SK-N-SH (cell line): ENCODE results near the gene TPD52L2. TPM values are rescaled to one million over a fixed set of nuclear protein-coding genes. Genes with fewer than 3 reads are reported as not detected.

Source experiments
- CTCF ChIA-PET: fragments of 300-600, 350-600 bp; formaldehyde crosslinking; extraction: SDS; loops from one replicate; lab custom pipeline; 2021; lab: Yijun Ruan, JAX
- POLR2A ChIA-PET: fragments of 350-600 bp; sonication (Branson Sonifier 250); formaldehyde crosslinking; extraction: SDS; loops from one replicate; lab custom pipeline; 2020; ENCODE audit warnings: antibody characterized with exemption, inconsistent platforms; lab: Yijun Ruan, JAX
- DNase-seq: peaks from one replicate; pipeline ENCODE4 v3.0.0; 2012
- H2AFZ ChIP-seq: fragments of 200-600 bp; sonication (generic); 2 replicates; pipeline ENCODE4 v1.8.1; 2016; ENCODE audit warnings: antibody characterized with exemption, mild to moderate bottlenecking, low read depth
- H3F3A ChIP-seq: fragments of 200-600 bp; sonication (generic); replicated peaks from 2 replicates; pipeline ENCODE3; 2016; ENCODE audit warnings: antibody characterized with exemption, mild to moderate bottlenecking; ENCODE audit not compliant: insufficient read depth
- H3K27ac ChIP-seq, 2 experiments: fragments of 200-500 bp in 1 of 2; fragments of 200-600 bp in 1 of 2; sonication (Bioruptor generic) in 1 of 2; sonication (generic), shearing (Covaris generic) in 1 of 2; 2 replicates each; pipeline versions ENCODE4 v1.5.1 to v1.6.1; 2014 to 2016; ENCODE audit warnings: low read depth in 2 of 2, inconsistent platforms in 1 of 2, low read length in 1 of 2, mild to moderate bottlenecking in 1 of 2, mixed read lengths in 1 of 2
- H3K27me3 ChIP-seq: fragments of 200-600 bp; sonication (generic), shearing (Covaris generic); 2 replicates; pipeline ENCODE4 v1.6.1; 2016; ENCODE audit warnings: mixed run types; ENCODE audit not compliant: insufficient read depth
- H3K36me3 ChIP-seq, 2 experiments: fragments of 200-500 bp in 1 of 2; fragments of 200-600 bp in 1 of 2; sonication (Bioruptor generic) in 1 of 2; sonication (generic) in 1 of 2; replicated peaks in 1 of 2; 2 replicates each; pipeline versions ENCODE3 to v1.5.1; 2014 to 2016; ENCODE audit warnings: low read length in 1 of 2, mild to moderate bottlenecking in 1 of 2; ENCODE audit not compliant: insufficient read depth in 2 of 2, control insufficient read depth in 1 of 2
- H3K4me1 ChIP-seq, 2 experiments: fragments of 200-500 bp in 1 of 2; fragments of 200-600 bp in 1 of 2; sonication (Bioruptor generic) in 1 of 2; sonication (generic), shearing (Covaris generic) in 1 of 2; 2 replicates each; pipeline versions ENCODE4 v1.5.1 to v1.6.1; 2014 to 2016; ENCODE audit warnings: low read depth in 1 of 2, low read length in 1 of 2, mixed run types in 1 of 2; ENCODE audit not compliant: insufficient read depth in 2 of 2, control insufficient read depth in 1 of 2
- H3K4me2 ChIP-seq: fragments of 200-600 bp; sonication (generic), shearing (Covaris generic); 2 replicates; pipeline ENCODE4 v1.6.1; 2017; ENCODE audit warnings: mixed run types
- H3K4me3 ChIP-seq, 2 experiments: fragments of 200-500 bp in 1 of 2; fragments of 200-600 bp in 1 of 2; sonication (Bioruptor generic) in 1 of 2; sonication (generic), shearing (Covaris generic) in 1 of 2; 2 replicates each; pipeline versions ENCODE4 v1.5.1 to v1.8.1; 2014 to 2016; ENCODE audit warnings: low read depth in 2 of 2, inconsistent platforms in 1 of 2, low read length in 1 of 2, mild to moderate bottlenecking in 1 of 2, mixed read lengths in 1 of 2, moderate library complexity in 1 of 2
- H3K79me2 ChIP-seq: fragments of 200-600 bp; sonication (generic); 2 replicates; pipeline ENCODE4 v1.8.1; 2017; ENCODE audit warnings: mild to moderate bottlenecking; ENCODE audit not compliant: insufficient read depth
- H3K9ac ChIP-seq: fragments of 200-600 bp; sonication (generic); 2 replicates; pipeline ENCODE4 v1.6.1; 2017; ENCODE audit warnings: mixed run types
- H3K9me2 ChIP-seq: fragments of 200-600 bp; sonication (generic); 2 replicates; pipeline ENCODE4 v1.6.1; 2017; ENCODE audit warnings: mixed run types
- H3K9me3 ChIP-seq: fragments of 200-600 bp; sonication (generic); 2 replicates; pipeline ENCODE4 v1.6.1; 2017; ENCODE audit warnings: mixed run types, mild to moderate bottlenecking, moderate library complexity
- H4K20me1 ChIP-seq: fragments of 200-600 bp; sonication (generic); 2 replicates; pipeline ENCODE4 v1.6.1; 2017; ENCODE audit warnings: mild to moderate bottlenecking, mixed run types; ENCODE audit not compliant: insufficient read depth
- ELF1 ChIP-seq: IDR thresholded peaks from 2 replicates; pipeline ENCODE4 v1.4.0; 2012
- EP300 ChIP-seq, 2 experiments: IDR thresholded peaks; 2 replicates each; pipeline versions ENCODE4 v1.4.0 to v1.6.1; 2012; ENCODE audit warnings: borderline replicate concordance in 1 of 2, low read depth in 1 of 2, low read length in 1 of 2
- EZH2phosphoT487 ChIP-seq: fragments of 200-600 bp; sonication (generic); IDR thresholded peaks from 2 replicates; pipeline ENCODE4 v1.6.1; 2017; ENCODE audit warnings: low read depth, mixed run types, mild to moderate bottlenecking, antibody characterized with exemption, moderate library complexity, borderline replicate concordance
- FOSL2 ChIP-seq: IDR thresholded peaks from 2 replicates; pipeline ENCODE4 v1.4.0; 2012; ENCODE audit warnings: low read depth, mild to moderate bottlenecking, moderate library complexity, borderline replicate concordance
- FOXM1 ChIP-seq: IDR thresholded peaks from 2 replicates; pipeline ENCODE4 v1.4.0; 2012; ENCODE audit warnings: low read depth, mild to moderate bottlenecking
- MEF2A ChIP-seq: IDR thresholded peaks from 2 replicates; pipeline ENCODE4 v1.4.0; 2012; ENCODE audit warnings: low read depth, borderline replicate concordance
- RAD21 ChIP-seq: IDR thresholded peaks from 2 replicates; pipeline ENCODE4 v1.6.1; 2012; ENCODE audit warnings: mild to moderate bottlenecking, low read length
- RCOR1 ChIP-seq: fragments of 150-350 bp; IDR thresholded peaks from 2 replicates; pipeline ENCODE4 v1.6.1; 2017; ENCODE audit warnings: antibody characterized with exemption, low read length
- RFX5 ChIP-seq: IDR thresholded peaks from 2 replicates; pipeline ENCODE4 v1.6.1; 2012; ENCODE audit warnings: mild to moderate bottlenecking, improper control_type of control experiment, low read length
- SIN3A ChIP-seq: IDR thresholded peaks from 2 replicates; pipeline ENCODE4 v1.6.1; 2012; ENCODE audit warnings: low read depth, mild to moderate bottlenecking, low read length, moderate library complexity, borderline replicate concordance
- SMC3 ChIP-seq: IDR thresholded peaks from 2 replicates; pipeline ENCODE4 v1.6.1; 2012; ENCODE audit warnings: low read depth, low read length, improper control_type of control experiment
- TAF1 ChIP-seq: IDR thresholded peaks from 2 replicates; pipeline ENCODE4 v1.6.1; 2012; ENCODE audit warnings: low read depth, mild to moderate bottlenecking, low read length, moderate library complexity, borderline replicate concordance
- TCF12 ChIP-seq: IDR thresholded peaks from 2 replicates; pipeline ENCODE4 v1.4.0; 2012
- TEAD4 ChIP-seq: IDR thresholded peaks from 2 replicates; pipeline ENCODE4 v1.4.0; 2012; ENCODE audit warnings: mild to moderate bottlenecking, borderline replicate concordance; ENCODE audit not compliant: insufficient read depth
- YY1 ChIP-seq: IDR thresholded peaks from 2 replicates; pipeline ENCODE4 v1.4.0; 2012; ENCODE audit warnings: low read depth, mild to moderate bottlenecking
- WGBS: methylation state at CpG from one replicate; pipeline ENCODE4 v1.1.6; 2017; ENCODE audit warnings: low lambda C conversion rate; 5-methylcytosine and 5-hydroxymethylcytosine counted together
- polyA plus RNA-seq, 3 experiments: library from polyadenylated mRNA; depleted of rRNA; stranded (reverse); fragments of >200 nt; gene quantifications; 2 replicates each; pipeline ENCODE4 v1.2.3, GENCODE V29; 2012
- TF ChIP-seq, protein P1 (sequence below): fragments of 150-350 bp; IDR thresholded peaks from 2 replicates; pipeline ENCODE4 v1.6.1; 2016; ENCODE audit warnings: mild to moderate bottlenecking, low read depth, low read length
- TF ChIP-seq, protein P2 (sequence below): IDR thresholded peaks from 2 replicates; pipeline ENCODE4; 2012
- TF ChIP-seq, protein P3 (sequence below): IDR thresholded peaks from 2 replicates; pipeline ENCODE4 v1.4.0; 2012; ENCODE audit warnings: low read depth

TPD52L2 gene
- polyA plus RNA-seq, 1 of the 3 experiments (the other 2 are of a cell fraction): 137 TPM

DNA sequence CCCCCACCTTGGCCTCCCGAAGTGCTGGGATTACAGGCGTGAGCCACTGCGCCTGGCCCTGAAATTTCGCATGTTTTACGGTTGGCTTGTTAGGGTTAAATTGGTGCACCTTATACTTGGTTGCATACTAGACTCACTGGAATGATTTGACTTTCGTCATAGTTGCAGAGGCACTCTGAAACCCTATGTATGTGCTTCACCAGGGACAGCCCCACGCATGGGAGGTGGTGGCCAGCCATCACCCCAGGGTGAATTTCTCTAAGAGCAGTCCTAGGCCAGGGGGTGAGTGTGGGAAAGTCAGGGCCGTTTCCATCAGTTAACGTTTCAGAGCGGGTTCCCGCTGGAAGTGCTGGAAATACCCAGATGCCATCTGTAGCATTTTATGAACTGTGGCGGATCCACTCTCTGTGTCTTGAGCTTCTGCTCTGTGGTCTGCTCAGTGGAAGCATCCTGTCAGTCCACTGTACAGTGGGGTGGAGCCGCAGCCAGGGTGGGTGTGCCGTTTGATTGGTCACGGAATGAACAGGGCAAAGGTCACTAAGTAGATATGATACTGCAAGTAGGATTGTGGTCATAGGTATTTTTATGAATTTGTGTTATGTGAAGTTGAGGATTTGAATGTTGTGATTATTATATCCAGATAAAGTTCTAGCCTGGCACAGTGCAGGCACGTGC is 43.1 kb downstream of the TPD52L2 start:
- H3K4me2 ChIP-seq: no peak overlapping the region
- no peak overlapping the region for H2AFZ ChIP-seq
- DNase-seq: no peak
- H3K9me3 ChIP-seq: no peaks in the 10 kb centered on the region
- no peaks in the 10 kb centered on the region for H3K9me2 ChIP-seq
- H3K27ac ChIP-seq: no peak overlapping the region
- peaks cover 3% of the 10 kb centered on the region for H3F3A ChIP-seq
- no peak overlapping the region for H3K4me3 ChIP-seq
- peaks cover 98% of the 10 kb centered on the region for H4K20me1 ChIP-seq
- POLR2A ChIA-PET: no interaction called here
- CTCF ChIA-PET: interaction anchor here (1.3 to 2.5 kb wide), 3 partner anchors 13 to 149 kb away, joined by 4 to 6 read pairs (median 4); partner anchors contain the start of genes DNAJC5 and PRPF6
- no peaks in the 10 kb centered on the region for H3K36me3 ChIP-seq
- H3K79me2 ChIP-seq: peaks cover 100% of the 10 kb centered on the region
- WGBS: 96% methylated on average over 16 of the region's 16 CpGs
- H3K4me1 ChIP-seq: peaks cover 0 to 6% of the 10 kb centered on the region in 2 experiments; a peak in 1 of 4 replicates
- TF ChIP-seq MEF2A (no peak), TAF1 (no peak), FOXM1 (no peak), YY1 (no peak), ELF1 (no peak), TCF12 (no peak), FOSL2 (no peak), EP300 (IDR thresholded peaks at IDR 0.05; ENCODE audit: borderline replicate concordance in 1 of 2, low read depth in 1 of 2, low read length in 1 of 2) (no peak), RFX5 (no peak), RCOR1 (no peak), SIN3A (no peak), TEAD4 (no peak), RAD21 (no peak), EZH2phosphoT487 (no peak), SMC3 (no peak)
- TF ChIP-seq, protein P1, sequence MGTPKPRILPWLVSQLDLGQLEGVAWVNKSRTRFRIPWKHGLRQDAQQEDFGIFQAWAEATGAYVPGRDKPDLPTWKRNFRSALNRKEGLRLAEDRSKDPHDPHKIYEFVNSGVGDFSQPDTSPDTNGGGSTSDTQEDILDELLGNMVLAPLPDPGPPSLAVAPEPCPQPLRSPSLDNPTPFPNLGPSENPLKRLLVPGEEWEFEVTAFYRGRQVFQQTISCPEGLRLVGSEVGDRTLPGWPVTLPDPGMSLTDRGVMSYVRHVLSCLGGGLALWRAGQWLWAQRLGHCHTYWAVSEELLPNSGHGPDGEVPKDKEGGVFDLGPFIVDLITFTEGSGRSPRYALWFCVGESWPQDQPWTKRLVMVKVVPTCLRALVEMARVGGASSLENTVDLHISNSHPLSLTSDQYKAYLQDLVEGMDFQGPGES: no peak
- TF ChIP-seq, protein P2, sequence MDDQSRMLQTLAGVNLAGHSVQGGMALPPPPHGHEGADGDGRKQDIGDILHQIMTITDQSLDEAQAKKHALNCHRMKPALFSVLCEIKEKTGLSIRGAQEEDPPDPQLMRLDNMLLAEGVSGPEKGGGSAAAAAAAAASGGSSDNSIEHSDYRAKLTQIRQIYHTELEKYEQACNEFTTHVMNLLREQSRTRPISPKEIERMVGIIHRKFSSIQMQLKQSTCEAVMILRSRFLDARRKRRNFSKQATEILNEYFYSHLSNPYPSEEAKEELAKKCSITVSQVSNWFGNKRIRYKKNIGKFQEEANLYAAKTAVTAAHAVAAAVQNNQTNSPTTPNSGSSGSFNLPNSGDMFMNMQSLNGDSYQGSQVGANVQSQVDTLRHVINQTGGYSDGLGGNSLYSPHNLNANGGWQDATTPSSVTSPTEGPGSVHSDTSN: no peak
- TF ChIP-seq, protein P3, sequence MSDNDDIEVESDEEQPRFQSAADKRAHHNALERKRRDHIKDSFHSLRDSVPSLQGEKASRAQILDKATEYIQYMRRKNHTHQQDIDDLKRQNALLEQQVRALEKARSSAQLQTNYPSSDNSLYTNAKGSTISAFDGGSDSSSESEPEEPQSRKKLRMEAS: no peak
- H3K9ac ChIP-seq: no peak overlapping the region
- H3K27me3 ChIP-seq: no peaks in the 10 kb centered on the region
